H54 (cell line): Measurements from ENCODE around the gene GDI2.
"Not testable (repeated sequence)": the region's sequence is repeated elsewhere in the genome, so short reads cannot be mapped to it uniquely, and the experiment has no call there.

Experiments used
- DNase-seq: peaks from one replicate; pipeline ENCODE4 v3.0.0; 2011; ENCODE audit warnings: low spot score, mixed read lengths; ENCODE audit not compliant: insufficient read length
- FAIRE-seq: peaks from 3 replicates; lab custom pipeline; 2011; peaks lifted over from hg19 to GRCh38; lab: Jason Lieb, UNC
- POLR2A ChIP-seq: IDR thresholded peaks from 2 replicates; pipeline ENCODE4 v1.6.1; 2011; ENCODE audit warnings: low read depth, mild to moderate bottlenecking, low read length

Gene GDI2

DNA sequence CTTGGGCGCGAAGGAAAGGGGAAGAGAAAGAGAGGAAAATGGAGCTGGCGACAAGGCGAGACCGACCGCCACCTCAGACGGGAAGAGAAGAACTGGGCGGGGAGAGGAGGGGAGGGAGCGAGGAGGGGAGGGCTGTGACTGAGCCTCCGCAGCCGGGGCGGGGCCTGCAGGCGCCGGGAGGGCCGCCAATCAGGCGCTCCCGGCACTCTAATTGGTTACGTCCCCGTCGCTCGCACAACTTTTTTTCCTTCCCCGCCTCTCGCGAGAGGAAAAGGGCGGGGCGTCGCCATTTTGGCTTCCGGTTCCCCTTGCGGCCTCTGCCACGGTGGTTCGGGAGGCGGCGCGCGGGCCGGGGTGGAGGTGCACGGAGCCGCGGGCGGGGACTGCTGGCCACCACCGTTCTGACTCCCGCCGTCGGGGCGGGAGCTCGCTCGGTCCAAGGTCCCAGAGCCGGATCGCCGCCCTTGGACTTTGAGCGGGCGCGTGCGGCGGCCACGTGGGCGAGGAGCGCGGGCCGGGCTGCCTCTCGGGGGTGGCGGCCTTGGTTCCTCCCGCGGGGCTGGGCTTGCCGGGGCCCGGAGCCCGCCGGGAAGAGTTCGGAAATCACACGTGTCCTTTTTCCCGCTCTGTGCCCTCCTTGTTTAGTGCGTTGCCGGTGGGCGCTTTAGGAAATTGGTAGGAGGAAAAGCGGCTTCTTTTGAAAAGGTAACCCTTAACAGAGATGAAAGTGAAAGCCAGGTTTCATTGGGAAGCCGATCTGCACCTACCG lies at the start of gene GDI2:
Gene GDI2 (minus strand): TSS at position 94 of the 769 bp plus-strand sequence. CDS start 176 bp downstream, outside the sequence.
- DNase-seq = peak; percentile 86
- peak; percentile 95 for TF ChIP-seq POLR2A
- no peak for FAIRE-seq

DNA sequence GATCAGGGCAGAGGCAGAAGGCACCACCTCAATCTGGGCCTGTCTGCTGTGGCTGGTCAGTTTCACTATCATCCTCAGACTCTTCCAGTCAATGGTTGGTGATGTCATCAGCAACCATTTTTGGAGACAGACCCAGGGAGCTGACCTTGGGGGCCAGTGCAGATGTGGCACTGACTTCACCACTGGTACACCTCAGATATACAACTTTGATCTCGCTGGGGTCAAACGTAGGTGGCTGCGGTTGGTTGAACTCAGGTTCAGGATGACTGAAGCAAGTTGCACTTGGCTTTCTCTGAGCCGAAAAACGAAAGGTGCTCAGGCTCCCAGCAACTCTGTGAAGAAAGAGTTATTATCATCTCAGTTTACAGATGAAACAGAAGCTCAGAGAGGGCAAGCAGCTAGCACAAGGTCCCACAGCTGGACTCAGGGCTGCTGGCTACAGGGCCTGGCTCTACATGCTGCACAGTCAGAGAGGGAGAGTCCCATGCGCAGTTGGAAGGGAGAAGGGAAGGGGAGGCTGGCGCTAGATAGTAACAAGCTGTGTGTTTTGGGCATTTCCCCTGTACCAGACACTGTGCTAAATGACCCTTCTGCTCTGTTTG lies 49.2 kb upstream of the GDI2 start:
- DNase-seq (no peak), FAIRE-seq (no peak)
- no peak for TF ChIP-seq POLR2A

DNA sequence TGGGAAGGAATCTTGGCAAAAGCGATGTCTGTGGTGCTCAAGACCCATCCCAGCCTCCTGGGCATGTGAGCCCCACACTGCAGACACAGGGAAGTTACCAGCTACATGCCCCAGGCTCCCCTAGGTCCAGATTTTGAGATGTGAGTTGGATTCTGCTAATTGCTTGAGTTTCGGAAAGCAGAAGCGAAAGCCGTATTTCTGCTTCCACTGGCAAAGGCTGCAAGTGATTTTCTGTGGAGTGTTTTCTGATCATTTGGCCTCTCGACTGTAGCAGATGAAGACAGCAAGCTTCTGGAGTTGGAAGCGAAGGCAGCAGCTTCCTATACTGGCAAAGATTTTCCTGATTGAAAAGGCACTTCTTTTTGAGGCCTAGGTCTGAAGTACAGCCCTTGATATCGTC lies 46.8 kb upstream of the GDI2 start:
- no peak for TF ChIP-seq POLR2A
- FAIRE-seq (no peak), DNase-seq (no peak)

DNA sequence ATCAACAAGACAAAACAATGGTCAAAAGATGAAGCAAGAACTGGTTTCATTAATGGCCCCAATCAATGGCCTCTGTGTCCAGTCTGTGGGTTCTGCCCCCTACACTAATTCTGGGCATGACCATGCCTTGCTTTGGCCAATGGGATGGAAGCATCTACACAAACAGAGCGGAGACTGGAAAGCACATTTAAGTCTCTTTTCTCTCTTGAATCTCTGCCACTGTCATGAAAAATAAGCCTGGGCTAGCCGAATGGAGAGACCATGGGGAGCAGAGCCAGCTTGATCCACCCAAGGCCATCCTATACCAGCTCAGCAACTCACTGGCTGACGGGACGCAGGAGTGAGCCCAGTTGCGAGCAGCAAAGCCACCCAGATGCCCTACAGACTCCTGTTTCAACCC lies 45.6 kb upstream of the GDI2 start:
- no peak for DNase-seq
- TF ChIP-seq POLR2A = no peak
- no peak for FAIRE-seq

DNA sequence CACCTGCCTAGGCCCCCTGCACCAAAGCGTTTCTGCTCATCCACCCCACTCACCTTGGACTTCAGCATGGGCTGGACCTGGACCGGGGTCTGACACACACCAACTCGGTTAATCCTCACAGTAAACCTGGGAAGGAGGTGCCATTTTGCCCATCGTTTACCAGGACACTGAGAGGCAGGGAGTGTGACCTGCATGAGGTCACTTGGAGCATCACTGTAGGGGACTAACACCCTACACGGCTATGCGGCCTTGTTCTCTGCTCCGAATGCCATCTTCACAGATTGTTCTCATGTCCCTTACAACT lies 43.4 kb upstream of the GDI2 start:
- FAIRE-seq (no peak), DNase-seq (no peak)
- no peak for TF ChIP-seq POLR2A

DNA sequence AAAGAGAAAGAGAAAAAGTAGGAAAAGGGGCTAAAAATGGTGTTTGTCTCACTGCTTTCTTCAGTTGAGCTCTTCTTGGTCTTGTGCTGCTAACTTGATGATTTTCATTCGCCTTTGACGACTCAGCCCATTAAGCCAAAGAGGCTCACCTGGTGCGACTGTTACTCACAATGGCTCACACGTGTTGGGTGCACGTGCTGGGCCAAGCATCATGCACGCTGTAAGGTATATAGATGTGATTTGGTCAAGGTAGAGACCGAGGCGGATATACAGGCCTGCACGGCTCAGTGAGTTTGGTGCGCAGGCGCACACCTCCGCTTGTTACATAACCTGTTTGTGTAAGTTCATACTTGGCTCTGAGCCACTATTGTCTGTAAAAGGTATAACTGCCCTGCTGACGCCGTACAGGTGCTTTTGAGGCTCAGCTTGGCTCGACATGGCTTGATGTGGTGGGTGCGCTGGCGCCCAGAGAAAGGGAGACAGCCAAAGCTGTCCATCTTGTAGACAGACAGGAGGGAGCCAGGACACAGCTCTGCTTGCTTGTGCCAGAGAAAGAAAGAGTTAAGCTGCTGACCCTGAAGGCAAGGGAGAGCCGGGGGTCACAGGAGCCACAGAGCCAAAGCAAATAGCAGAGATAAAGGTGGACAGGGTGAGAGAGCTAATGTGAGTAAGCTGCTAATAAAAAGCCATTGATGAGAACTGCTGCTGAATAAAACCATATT lies 42.9 kb upstream of the GDI2 start:
- no peak for DNase-seq
- FAIRE-seq = no peak

DNA sequence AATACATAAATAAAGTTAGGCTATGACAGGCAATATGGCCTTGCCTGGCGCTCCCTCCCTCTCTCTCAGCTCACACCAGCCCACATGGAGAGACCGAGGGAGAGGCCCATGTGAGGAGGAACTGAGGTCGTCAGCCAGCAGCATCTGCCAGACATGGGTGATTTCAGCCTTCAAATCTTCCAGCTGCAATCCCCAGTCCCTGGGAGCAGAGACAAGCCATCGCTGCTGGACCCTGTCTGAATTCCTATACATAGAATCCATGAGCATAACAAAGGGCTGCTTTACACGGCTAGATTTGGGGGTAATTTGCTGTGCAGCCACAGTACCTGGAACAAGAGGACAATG lies 40.9 kb upstream of the GDI2 start:
- TF ChIP-seq POLR2A = no peak
- no peak for FAIRE-seq
- no peak for DNase-seq

More for the DNA sequence above, 42.9 kb upstream of the GDI2 start:
- TF ChIP-seq POLR2A = no peak

DNA sequence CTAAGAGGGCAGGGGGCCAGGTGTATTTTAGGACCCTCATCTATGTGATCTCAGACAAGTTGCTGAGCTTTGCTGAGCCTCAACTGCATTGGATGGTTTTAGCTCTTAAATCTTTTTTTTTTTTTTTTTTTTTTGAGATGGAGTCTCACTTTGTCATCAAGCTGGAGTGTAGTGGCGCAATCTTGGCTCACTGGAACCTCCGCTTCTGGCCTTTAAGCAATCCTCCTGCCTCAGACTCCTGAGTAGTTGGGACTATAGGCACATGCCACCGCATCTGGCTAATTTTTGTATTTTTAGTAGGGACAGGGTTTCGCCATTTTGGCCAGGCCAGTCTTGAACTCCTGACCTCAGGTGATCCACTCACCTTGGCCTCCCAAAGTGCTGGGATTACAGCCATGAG lies 33.4 kb upstream of the GDI2 start:
- FAIRE-seq, DNase-seq: not testable (repeated sequence)

DNA sequence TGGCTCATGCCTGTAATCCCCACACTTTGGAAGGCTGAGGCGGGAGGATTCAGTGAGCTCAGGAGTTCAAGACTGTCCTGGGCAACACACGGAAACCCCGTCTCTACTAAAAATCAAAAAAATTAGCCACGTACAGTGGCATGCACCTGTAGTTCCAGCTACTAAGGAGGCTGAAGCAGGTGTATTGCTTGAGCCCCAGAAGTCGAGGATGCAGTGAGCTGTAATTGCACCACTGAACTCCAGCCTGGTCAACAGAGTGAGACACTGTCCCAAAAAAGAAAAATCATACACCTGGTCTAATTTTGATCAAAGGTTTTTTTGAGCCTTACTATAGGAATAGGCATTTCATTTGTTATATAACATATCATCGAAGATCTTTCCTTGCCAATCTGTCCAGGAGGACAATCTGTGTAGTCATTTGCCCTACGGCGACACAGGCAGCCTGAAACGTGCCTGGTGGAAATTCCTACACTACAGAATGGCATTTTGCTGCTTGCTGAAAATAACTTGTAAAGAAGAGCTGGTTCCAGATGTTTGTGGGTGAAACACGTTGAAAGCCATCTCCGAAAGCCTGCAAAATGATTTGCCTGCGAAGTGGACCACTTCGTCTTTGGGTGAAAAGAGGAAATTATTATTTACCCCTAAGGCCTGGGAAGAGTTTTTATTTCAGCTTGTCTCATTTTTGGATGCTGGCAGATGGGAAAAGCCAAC lies 31.3 kb upstream of the GDI2 start:
- TF ChIP-seq POLR2A = no peak
- DNase-seq = no peak
- no peak for FAIRE-seq

DNA sequence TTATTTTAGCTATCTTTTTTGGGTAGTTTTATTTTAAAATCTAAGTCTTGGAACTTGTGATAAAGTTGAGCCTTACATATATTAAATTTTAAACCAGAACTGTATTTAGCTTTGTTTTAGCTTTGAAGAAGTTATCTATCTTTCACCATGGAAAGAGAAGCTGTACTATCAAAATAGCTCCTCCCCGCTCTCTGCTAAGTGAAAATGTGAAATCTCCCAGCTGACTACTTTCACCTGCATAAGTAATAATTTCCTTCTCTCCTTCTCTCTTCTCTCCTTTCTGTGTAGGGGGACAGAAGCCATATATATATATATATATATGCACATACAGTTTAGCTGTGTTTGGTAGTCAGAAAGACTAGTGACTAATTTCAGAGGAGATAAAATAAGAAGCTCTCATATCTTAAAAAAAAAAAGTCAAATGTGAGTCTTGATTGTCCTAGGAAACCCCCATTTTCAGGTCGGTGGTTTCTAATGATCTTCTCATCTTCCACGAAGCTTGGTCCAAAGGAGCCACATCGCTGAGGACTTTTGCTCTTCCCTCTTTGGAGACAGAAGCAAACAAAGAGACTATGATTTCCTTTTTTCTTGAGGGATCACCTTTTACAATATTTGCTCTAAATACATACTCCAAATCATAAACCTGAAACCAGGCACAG lies 30.6 kb upstream of the GDI2 start:
- TF ChIP-seq POLR2A = no peak
- FAIRE-seq (no peak), DNase-seq (no peak)

DNA sequence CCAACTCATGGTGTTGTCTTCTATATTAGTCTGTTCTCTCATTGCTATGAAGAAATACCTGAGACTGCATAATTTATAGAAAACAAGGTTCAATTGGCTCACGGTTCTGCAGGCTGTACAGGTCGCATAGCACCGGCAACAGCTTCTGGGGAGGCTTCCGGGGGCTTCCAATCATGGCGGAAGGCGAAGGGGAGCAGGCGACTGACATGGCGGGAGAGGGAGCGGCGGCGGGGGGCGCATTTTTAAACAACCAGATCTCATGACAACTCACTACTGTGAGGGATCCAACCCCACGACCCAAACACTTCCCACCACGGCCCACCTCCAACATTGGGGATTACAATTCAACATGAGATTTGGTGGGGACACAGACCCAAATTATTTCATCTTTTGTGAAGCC lies 28.7 kb upstream of the GDI2 start:
- FAIRE-seq (no peak), DNase-seq (no peak)
- no peak for TF ChIP-seq POLR2A

DNA sequence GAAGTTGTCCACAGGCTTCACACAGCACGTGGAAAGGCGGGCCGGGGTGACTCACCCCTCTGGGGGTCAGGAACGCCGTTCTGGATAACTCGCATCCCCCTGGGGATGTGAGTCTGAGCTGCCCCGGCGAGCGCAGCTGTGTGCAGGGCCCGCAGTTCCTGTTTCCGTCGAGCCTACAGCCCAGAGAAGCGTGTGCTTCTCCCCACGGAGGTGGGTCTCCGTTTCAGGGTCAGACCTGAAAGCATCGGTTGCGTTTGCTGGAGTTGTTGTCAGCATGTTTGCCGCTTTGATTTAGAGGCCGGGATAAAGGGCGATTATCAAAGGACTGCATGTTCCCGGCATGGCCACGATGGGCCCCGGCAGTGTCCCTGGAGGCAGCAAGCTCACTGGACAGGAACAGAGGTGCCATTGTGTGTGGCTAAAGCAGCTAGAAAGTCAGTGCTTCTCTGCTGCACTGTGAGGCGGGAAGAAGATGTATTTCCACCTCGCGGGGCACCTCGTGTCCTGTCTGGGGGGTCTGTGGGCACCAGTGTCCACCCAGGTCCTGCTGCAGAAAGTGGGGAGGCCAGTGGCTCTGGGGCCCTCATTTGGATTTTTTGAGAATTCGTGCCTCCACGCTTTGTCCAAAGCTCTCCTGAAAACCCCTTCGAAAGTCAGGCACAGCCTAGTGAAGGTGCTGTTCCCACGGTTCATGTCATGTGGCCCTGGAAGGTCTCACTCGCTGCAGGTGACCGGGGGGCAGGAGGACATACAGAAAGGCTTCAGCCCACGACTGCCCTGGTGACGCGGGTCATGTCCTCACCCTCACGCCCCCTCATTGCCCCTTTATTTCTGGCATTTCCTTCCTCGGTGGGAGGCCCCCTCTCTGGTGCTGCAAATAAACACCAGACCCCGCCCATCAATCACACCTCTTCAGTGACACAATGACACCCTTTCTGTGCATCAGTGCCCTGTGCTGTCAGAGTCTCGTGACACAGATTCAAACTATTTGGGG lies 27.4 kb upstream of the GDI2 start:
- no peak for DNase-seq
- TF ChIP-seq POLR2A = no peak
- no peak for FAIRE-seq

DNA sequence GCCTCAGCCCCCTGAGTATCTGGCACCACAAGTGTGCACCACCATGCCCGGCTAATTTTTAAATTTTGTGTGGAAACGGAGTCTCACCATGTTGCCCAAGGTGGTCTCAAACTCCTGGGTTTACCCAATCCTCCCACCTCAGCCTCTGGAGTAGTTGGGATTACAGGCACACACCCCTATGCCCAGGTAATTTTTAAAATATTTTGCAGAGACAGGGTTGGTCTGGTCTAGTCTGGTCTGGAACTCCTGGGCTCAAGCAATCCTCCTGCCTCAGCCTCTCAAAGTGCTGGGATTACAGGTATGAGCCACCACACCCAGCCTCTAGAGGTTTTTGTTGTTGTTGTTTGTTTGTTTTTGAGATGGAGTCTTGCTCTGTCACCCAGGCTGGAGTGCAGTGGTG lies 22.9 kb upstream of the GDI2 start:
- DNase-seq, FAIRE-seq: not testable (repeated sequence)
